Duodenal mucosa (tissue), 2 donors: Measurements from ENCODE around the gene MAN1A1.

Experiments used
- H3K27ac ChIP-seq: one replicate; pipeline ENCODE4 v1.7.0; 2013; ENCODE audit warnings: low read depth, low read length
- H3K27me3 ChIP-seq, 2 donors: one replicate each; pipeline ENCODE4 v1.7.0; 2013; ENCODE audit warnings: low read length in 2 of 2, control low read depth in 1 of 2; ENCODE audit not compliant: insufficient read depth in 2 of 2, control insufficient read depth in 1 of 2
- H3K36me3 ChIP-seq, 2 donors: one replicate each; pipeline ENCODE4 v1.7.0; 2013; ENCODE audit warnings: low read length in 2 of 2, control low read depth in 1 of 2; ENCODE audit not compliant: insufficient read depth in 2 of 2, control insufficient read depth in 1 of 2
- H3K4me1 ChIP-seq, 2 donors: one replicate each; pipeline ENCODE4 v1.7.0; 2013; ENCODE audit warnings: low read length in 2 of 2, control low read depth in 1 of 2; ENCODE audit not compliant: insufficient read depth in 2 of 2, control insufficient read depth in 1 of 2
- H3K4me3 ChIP-seq, 2 donors: one replicate each; pipeline ENCODE4 v1.7.0; 2013; ENCODE audit warnings: low read length in 2 of 2, low read depth in 1 of 2
- H3K9ac ChIP-seq, 2 donors: one replicate each; pipeline ENCODE4 v1.7.0; 2013; ENCODE audit warnings: low read length in 2 of 2, low read depth in 1 of 2
- H3K9me3 ChIP-seq, 2 donors: one replicate each; pipeline ENCODE4 v1.7.0; 2013; ENCODE audit warnings: low read length in 2 of 2, control low read depth in 1 of 2; ENCODE audit not compliant: control insufficient read depth in 1 of 2

MAN1A1 gene

GRCh38 chr6:119207971-119208725 lies 141.4 kb downstream of the MAN1A1 start:
- Histone ChIP-seq H3K9ac (no peak overlapping the region), H3K4me3 (no peak overlapping the region), H3K9me3 (no peaks in the 10 kb centered on the region)

GRCh38 chr6:119207327-119207726 lies 142.2 kb downstream of the MAN1A1 start:
- no peaks in the 10 kb centered on the region for H3K27me3 ChIP-seq
- no peak overlapping the region for H3K4me3 ChIP-seq

More at GRCh38 chr6:119207971-119208725, 141.4 kb downstream of the MAN1A1 start:
- Histone ChIP-seq H3K27ac (no peak overlapping the region), H3K36me3 (peaks cover 13 to 16% of the 10 kb centered on the region in 2 donors), H3K27me3 (no peaks in the 10 kb centered on the region), H3K4me1 (no peaks in the 10 kb centered on the region)

GRCh38 chr6:119205911-119206618 lies 143.5 kb downstream of the MAN1A1 start:
- peaks cover 20 to 24% of the 10 kb centered on the region in 2 donors for H3K36me3 ChIP-seq
- H3K4me3 ChIP-seq: no peak overlapping the region
- no peaks in the 10 kb centered on the region for H3K4me1 ChIP-seq
- no peak overlapping the region for H3K9ac ChIP-seq
- no peak overlapping the region for H3K27ac ChIP-seq
- H3K27me3 ChIP-seq: no peaks in the 10 kb centered on the region
- no peaks in the 10 kb centered on the region for H3K9me3 ChIP-seq

More at GRCh38 chr6:119207327-119207726, 142.2 kb downstream of the MAN1A1 start:
- H3K9me3 ChIP-seq: no peaks in the 10 kb centered on the region
- H3K36me3 ChIP-seq: peaks cover 20 to 21% of the 10 kb centered on the region in 2 donors
- H3K27ac ChIP-seq: no peak overlapping the region
- H3K9ac ChIP-seq: no peak overlapping the region
- H3K4me1 ChIP-seq: no peaks in the 10 kb centered on the region

GRCh38 chr6:119204719-119205118 lies 144.8 kb downstream of the MAN1A1 start:
- Histone ChIP-seq H3K4me1 (no peaks in the 10 kb centered on the region), H3K9ac (no peak overlapping the region), H3K9me3 (no peaks in the 10 kb centered on the region), H3K4me3 (no peak overlapping the region), H3K27ac (no peak overlapping the region), H3K27me3 (no peaks in the 10 kb centered on the region), H3K36me3 (peaks cover 20 to 30% of the 10 kb centered on the region in 2 donors)

- Histone ChIP-seq H3K27me3 (no peaks in the 10 kb centered on the region), H3K4me1 (no peaks in the 10 kb centered on the region), H3K9ac (no peak overlapping the region), H3K36me3 (peaks cover 23 to 31% of the 10 kb centered on the region in 2 donors), H3K4me3 (no peak overlapping the region), H3K27ac (no peak overlapping the region), H3K9me3 (no peaks in the 10 kb centered on the region)
These were observed 148.1 kb downstream of the MAN1A1 start for GRCh38 chr6:119201480-119201879.

- Histone ChIP-seq H3K4me3 (no peak overlapping the region), H3K27me3 (no peaks in the 10 kb centered on the region), H3K27ac (no peak overlapping the region), H3K36me3 (peaks cover 21 to 38% of the 10 kb centered on the region in 2 donors), H3K9ac (no peak overlapping the region), H3K9me3 (no peaks in the 10 kb centered on the region), H3K4me1 (no peaks in the 10 kb centered on the region)
These were observed 148.9 kb downstream of the MAN1A1 start for GRCh38 chr6:119200512-119201175.

- no peak overlapping the region for H3K9ac ChIP-seq
- no peaks in the 10 kb centered on the region for H3K9me3 ChIP-seq
- H3K4me1 ChIP-seq: no peaks in the 10 kb centered on the region
- H3K27ac ChIP-seq: no peak overlapping the region
- no peak overlapping the region for H3K4me3 ChIP-seq
- H3K27me3 ChIP-seq: no peaks in the 10 kb centered on the region
- H3K36me3 ChIP-seq: peaks cover 17 to 26% of the 10 kb centered on the region in 2 donors
These were observed 152.3 kb downstream of the MAN1A1 start for GRCh38 chr6:119197271-119197670.

- no peaks in the 10 kb centered on the region for H3K27me3 ChIP-seq
- H3K4me1 ChIP-seq: no peaks in the 10 kb centered on the region
- H3K9me3 ChIP-seq: no peaks in the 10 kb centered on the region
- no peak overlapping the region for H3K4me3 ChIP-seq
- no peak overlapping the region for H3K9ac ChIP-seq
- peaks cover 17 to 27% of the 10 kb centered on the region in 2 donors for H3K36me3 ChIP-seq
- H3K27ac ChIP-seq: no peak overlapping the region
These were observed 152.8 kb downstream of the MAN1A1 start for GRCh38 chr6:119196715-119197114.

GRCh38 chr6:119195848-119196247 lies 153.7 kb downstream of the MAN1A1 start:
- H3K4me1 ChIP-seq: no peaks in the 10 kb centered on the region
- H3K4me3 ChIP-seq: no peak overlapping the region
- H3K36me3 ChIP-seq: peaks cover 17 to 34% of the 10 kb centered on the region in 2 donors
- H3K9me3 ChIP-seq: no peaks in the 10 kb centered on the region
- no peak overlapping the region for H3K27ac ChIP-seq
- H3K27me3 ChIP-seq: no peaks in the 10 kb centered on the region
- no peak overlapping the region for H3K9ac ChIP-seq

GRCh38 chr6:119195204-119195603 lies 154.4 kb downstream of the MAN1A1 start:
- Histone ChIP-seq H3K4me3 (no peak overlapping the region), H3K27ac (no peak overlapping the region), H3K9ac (no peak overlapping the region), H3K27me3 (no peaks in the 10 kb centered on the region), H3K4me1 (no peaks in the 10 kb centered on the region), H3K36me3 (peaks cover 20 to 34% of the 10 kb centered on the region in 2 donors), H3K9me3 (no peaks in the 10 kb centered on the region)
